Hepatic stellate cell (primary cell): ENCODE measurements around the gene ZNF398.
A peak's percentile ranks its signal among the peaks of the same experiment; 100 is the strongest.

Experiments
- DNase-seq: peaks from one replicate; pipeline ENCODE4 v3.0.0; 2011; ENCODE audit warnings: low spot score

ZNF398 gene

DNA sequence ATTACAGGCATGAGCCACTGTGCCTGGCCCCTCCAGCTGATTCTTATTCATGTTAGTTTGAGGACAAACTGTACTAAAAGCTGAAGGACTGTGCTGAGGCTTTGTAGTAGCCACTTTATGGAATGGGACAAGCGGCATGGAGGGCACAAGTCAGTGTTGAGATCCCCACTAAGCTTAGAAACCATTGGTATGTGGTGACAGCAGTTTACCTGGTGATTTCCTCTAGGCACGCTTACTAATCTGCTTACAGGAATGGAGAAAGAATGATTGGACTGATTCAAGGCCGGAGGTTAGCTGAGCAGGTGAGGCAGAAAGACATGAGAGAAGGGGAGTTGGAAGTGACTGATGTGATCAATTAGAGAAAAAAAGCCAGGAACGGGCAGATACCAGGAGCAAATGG is 3.7 kb downstream of the ZNF398 start:
- no peak for DNase-seq

DNA sequence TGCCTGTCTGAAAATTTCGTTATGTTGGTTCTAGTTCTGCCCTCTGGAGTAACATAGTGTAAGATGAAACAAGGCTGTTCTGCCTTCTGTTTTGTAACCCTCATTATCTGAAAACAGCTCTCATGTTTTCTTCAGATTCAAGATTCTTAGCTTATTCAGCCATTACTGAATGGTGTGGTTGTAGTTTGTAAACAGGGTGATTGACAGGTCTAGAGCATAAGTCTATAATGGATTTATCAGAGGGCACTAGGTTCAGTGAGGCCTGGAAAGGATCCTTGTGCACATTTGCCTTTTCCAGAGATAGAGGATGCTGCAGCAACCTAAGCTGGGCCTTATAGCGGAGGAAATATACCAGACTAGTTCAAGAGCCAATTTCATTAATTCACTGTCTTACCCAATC is 6.1 kb downstream of the ZNF398 start:
- DNase-seq = no peak

DNA sequence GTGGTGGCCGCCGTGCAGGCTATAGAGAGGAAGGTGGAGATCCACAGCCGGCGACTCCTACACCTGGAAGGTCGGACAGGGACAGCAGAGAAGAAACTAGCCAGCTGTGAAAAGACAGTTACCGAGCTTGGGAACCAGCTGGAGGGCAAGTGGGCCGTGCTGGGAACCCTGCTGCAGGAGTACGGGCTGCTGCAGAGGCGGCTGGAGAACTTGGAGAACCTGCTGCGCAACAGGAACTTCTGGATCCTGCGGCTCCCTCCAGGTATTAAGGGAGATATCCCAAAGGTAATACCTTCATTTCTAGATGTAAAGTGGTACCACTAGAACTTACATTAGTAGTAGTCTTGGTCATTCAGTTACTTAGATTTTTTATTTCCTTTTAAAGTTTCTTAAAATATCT is 6.8 kb downstream of the ZNF398 start:
- DNase-seq = no peak

DNA sequence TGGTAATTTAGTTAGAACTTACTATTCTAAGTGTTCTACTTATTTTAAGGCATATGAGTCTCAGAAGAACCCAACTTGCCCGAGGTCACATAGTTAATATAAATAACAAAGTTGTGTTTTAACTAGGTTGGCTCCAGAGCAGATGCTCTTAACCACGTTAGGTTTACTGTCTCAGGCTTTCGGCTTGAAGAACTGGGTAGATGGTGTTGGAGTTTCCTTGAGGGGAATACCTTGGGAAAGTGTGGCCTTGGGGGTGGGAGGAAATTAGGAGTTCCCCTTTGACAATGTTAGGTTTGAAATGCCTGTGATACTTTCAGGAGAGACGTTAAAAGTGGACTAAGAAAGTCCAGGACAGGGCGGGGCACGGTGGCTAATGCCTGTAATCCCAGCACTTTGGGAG is 9.6 kb downstream of the ZNF398 start:
- DNase-seq = no peak

DNA sequence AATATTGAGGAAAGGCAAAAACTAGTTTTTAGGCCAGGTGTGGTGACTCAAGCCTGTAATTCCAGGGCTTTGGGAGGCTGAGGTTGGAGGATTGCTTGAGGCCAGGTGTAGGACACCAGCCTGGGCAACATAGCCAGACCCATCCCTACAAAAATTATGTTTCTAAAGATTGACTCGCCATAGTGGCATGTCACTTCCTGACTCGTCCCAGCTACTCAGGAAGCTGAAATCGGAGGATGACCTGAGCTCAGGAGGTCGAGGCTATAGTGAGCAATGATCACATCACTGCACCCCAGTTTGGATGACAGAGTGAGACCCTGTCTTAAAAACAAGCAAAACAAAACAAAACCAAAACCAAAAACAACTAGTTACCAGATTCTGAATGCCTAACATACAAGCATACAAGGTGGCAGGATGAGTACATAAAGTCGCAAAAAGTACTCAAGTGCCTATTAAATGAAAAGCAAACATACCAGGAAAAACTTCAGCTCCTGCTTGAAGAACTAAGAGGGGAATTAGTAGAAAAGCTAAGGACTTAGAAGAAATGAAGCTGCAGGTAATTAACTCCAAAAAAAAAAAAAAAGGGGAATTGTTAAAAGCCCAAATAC is 14.1 kb downstream of the ZNF398 start:
- DNase-seq = no peak

DNA sequence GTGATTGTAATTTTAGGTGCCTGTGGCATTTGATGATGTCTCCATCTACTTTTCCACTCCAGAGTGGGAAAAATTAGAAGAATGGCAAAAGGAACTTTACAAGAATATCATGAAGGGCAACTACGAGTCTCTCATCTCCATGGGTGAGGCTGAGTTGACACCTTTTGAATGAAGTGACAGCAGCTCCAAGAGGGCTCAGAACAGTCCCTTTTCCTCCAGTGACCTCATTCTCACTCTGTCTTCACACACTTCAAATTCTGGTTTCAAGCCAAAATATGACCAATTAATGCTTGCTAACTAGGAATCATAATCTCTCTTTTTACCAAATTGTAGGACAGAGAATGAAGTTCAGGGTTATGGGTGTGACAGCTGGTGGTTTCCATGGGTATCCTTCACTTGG is 18.9 kb downstream of the ZNF398 start:
- no peak for DNase-seq

DNA sequence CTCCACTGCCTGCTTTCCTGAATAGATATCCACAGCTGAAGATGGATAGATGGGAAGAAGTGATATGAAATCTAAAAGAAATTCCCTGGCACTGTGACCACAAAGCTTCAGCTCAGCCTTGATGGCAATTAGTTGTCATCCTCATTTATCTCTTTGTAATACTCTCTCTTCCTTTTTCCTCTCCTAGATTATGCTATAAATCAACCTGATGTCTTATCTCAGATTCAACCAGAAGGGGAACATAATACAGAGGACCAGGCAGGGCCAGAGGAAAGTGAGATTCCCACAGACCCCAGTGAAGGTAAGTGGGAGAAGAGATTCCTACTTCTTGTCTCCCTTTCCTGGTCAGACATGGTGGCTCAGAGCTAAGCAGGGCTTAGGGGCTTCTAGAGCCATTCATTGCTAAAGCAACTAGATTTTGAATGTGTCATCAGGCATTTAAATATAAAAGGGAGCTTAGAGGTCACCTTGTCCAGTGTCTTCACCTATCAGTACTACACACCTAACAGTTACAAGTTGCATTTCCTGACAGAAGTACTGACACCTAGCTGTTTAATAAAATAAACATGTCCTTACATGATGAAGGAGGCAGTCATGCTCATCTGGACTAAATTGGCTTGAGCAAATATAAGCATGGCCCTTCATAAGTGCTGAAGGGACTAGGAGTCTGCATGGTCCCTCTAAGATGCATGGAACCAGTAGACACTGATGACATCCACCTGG is 19.5 kb downstream of the ZNF398 start:
- no peak for DNase-seq

DNA sequence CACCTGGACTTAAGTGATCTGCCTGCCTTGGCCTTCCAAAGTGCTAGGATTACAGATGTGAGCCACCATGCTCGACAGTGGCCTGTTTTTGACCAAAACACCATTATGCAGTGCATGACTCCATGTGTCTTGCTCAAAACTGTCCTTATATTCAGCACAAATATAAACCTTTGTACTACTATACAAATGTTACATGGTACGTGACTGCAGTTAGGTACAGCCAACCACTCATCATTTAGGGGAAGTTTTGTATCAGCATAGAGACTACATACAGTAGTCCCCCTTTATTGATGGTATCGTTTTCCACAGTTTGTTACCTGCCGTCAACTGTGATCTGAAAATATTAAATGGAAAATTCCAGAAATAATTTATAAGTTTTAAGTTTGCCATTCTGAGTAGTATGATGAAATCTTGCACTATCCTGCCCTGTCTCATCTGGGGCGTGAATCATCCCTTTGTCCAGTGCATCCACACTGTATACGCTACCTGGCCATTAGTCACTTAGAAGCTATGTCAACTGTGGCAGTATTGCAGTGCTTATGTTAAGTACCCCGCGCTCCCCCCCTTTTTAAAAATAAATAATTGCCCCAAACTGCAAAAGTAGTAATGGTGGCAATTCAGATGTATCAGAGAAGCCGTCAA is 24.8 kb downstream of the ZNF398 start:
- no peak for DNase-seq

DNA sequence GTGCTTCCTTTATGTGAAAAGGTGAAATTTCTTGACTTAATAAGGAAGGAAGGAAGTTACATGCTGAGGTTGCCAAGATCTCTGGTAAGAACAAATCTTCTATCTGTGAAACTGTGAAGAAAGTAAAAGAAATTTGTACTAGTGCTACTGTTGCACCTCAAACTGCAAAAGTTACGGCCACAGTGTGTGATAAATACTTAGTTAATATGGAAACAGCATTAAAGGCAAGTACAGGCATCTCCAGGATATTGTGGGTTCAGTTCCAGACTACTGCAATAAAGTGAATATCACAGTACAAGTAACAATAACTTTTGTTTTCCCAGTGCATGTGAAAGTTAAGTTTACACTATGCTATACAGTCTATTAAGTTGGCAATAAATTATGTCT is 25.3 kb downstream of the ZNF398 start:
- DNase-seq = no peak

DNA sequence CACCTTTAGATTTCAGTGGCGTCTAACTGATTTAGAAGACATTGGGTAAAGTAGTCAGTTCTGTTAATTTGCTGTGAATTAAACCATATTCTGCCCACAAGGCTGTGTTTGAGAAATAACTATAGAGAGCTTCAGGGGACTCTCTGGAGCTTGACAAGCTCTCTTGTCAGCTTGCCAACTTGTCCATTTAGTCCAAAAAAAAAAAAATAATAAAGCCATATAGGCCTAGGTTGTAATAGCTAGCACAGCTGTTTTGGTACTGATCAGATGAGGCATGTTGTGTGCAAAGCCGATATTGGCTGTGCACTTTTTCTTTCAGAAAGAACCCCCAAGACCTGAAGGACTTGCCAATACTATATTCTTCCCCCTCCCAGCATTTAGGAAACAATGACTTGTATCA is 27.9 kb downstream of the ZNF398 start:
- no peak for DNase-seq

DNA sequence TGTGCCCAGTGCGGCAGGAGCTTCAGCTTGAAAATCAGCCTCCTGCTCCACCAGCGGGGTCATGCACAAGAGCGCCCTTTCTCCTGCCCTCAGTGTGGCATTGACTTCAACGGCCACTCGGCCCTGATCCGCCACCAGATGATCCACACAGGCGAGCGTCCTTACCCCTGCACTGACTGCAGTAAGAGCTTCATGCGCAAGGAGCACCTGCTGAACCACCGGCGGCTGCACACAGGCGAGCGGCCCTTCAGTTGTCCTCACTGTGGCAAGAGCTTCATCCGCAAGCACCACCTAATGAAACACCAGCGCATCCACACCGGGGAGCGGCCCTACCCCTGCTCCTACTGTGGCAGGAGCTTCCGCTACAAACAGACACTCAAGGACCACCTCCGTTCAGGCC is 32.0 kb downstream of the ZNF398 start:
- DNase-seq = no peak

DNA sequence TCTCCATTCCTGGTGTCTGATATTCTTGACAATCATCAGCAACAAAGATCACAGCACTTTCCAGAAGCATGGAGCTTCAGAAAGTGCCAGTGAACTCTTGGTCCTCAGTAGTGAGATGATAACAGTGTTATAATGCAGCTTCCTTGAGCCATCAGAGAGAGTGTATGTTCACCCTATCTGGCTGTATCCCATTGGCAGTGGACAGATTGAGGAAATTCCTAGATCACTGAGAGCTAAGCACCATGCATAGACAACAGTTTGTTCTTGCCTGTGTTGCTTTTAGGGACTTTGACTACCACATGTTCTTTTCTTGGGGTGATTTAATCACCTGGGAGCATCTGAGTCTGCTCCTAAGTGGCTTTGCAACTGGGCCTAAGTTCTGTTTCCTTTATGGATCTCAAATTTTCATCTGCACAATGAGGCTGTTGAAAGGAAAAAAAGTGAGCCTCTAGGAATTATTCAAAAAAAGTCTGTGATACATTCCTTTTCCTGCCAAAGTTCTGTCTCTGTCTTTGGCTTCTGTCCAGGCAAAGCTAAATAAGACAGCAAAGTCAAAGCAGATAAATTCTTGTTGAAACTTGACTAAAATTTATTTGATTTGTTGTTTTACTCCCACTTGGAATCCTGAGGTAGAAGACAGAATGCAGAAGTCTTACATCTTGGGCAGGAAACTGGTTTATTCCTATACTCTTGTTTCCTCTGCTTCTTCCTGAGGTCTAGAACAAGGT is 33.6 kb downstream of the ZNF398 start:
- no peak for DNase-seq

DNA sequence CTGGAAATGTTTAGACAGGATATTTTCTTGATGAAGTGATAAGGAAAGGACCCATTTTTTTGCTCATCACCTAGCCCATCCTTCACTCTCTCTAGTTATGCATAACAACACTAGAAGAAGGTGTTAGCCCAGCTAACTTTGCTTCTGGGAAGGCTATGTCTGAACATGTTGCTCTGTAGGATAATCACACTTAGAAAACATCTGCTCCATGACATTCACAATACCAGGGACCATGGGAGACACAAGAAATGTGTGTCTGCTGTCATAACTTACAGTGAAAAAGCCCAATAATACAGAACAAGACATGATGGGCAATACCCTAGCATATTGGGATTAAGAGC is 34.2 kb downstream of the ZNF398 start:
- no peak for DNase-seq

DNA sequence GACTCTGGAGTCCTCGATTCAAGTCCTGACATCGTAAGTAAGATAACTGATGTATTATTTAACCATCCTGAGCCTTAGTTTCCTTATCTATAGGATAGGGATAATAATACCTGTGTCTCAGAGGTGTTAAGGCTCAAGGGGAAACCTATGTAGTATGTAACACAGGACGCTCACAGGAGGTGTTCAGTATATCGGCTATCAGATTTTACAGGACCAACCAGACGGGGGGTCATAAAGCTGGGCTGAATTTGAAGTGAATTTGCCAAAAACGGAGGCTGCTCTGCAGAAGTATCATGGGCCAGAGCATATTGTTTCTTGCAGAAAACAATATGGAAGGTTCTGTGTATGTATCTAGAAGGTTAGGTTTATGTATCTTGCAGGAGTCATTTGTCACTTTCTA is 37.0 kb downstream of the ZNF398 start:
- DNase-seq = no peak

DNA sequence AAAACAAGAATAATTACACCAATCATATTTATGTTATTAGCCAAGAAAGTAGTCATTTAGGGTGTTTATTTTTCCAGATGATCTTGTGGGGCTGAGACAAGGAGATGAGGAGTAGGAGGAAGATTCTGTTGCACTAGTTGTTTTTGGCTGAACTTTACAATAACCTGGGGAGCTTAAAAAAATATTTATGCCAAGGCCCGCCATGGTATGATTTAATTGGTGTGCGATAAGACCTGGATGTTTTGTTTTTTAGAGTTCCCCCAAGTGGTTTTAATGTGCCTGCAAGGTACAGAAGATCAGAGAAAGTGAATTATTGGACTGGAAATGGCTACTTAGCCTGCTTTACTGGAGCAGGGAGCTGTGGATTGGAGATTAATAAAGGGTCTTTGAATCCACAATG is 41.0 kb downstream of the ZNF398 start:
- DNase-seq = no peak

DNA sequence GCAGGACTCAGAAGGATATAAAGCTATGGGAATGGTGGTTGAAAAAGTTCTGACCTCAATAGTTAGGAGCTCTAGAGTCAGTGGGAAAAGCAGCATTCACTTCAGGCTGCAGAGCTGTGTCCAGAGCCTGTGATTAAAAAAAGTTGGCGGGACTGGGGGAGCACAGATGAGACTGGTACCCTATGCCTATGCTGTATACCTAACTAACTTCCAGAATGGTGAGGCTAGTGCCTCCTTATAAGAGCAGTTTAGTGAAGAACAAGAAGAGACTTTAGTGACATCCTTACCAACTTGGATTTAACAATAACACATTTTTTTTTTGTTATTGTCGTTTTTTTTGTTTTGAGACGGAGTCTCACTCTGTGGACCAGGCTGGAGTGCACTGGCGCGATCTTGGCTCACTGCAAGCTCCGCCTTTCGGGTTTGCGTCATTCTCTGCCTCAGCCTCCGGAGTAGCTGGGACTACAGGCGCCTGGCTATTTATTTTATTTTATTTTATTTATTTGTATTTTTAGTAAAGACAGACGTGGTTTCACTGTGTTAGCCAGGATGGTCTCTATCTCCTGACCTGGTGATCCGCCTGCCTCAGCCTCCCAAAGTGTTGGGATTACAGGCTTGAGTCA is 41.5 kb downstream of the ZNF398 start:
- DNase-seq = no peak

DNA sequence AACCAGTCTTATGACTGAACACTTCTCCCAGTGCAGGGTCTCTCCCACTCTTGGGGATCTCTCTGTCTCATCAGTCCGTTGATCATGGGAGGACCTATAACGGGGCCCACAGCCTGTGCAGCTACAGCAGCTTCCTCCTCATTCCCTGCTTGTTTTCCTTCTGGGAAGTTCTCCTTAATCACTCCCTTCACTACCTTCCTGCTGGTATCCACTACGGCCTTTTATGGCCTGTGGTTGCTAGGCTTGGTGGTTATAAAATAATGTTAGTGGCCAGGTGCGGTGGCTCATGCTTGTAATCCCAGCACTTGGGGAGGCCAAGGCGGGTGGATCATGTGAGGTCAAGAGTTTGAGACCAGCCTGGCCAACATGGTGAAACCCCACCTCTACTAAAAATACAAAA is 44.6 kb downstream of the ZNF398 start:
- no peak for DNase-seq

DNA sequence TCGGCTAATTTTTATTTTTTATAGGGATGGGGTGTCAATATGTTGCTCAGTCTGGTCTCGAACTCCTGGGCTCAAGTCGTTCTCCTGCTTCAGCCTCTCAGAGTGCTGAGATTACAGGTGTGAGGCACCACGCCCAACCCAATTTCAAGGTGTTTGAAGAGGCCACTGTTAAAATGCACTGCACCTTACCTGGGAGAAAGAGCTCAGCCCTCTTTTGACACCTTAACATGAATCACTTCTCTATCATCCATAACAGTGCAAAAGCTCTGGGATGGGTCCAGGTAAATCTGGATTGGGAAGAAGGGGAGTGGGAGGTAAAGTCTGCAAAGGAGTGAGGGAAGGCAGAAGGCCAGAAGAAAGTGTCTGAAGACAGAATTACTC is 47.5 kb downstream of the ZNF398 start:
- DNase-seq = no peak

DNA sequence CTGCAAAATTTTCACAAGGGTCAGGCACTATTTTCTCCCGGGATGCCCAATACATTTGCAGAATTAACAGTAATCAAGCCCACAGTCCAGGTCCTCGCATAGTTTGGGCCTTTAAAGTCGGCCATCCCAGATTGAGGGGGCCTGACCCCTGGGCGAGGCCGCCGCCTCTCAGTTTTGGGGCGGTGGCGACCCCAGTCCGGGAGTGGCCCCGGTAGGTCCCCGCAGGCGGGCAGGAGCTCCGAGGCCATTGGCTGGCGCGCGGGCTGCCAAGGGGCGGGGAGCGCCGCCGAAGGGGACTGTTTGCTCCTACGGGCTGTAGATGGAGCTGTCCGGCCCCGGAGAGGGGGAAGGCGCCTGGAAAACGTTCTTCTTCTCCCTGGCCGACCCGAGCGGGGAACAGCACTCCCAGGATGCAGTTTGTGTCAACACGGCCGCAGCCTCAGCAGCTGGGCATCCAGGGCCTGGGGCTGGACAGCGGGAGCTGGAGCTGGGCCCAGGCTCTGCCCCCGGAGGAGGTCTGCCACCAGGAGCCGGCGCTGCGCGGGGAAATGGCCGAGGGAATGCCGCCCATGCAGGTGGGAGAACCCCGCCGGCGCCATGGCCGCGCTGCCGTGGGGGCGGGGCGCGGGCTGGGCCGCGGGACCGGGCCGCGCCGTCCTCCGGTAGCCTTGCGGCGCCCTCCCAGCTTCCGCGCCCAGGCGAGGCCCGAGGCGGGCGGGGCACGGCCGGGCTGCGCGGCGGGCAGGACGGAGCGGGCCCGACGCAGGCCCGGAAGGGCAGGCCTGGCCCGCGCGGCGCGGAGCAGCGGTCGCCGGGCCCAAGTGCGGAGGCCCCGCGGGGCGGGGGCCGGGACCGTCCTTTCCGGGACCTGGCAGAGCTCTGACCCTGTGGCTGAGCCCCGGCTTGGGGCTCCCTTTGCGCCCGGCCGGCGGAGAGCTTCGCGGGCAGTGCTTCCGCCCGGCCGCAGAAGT is 48.2 kb downstream of the ZNF398 start, which contains the start of gene ZNF282:
TSS of gene ZNF282 (plus strand) at position 367 of the 971 bp plus-strand sequence. CDS start at position 411, 44 bp downstream.
- peak; percentile 97 for DNase-seq

DNA sequence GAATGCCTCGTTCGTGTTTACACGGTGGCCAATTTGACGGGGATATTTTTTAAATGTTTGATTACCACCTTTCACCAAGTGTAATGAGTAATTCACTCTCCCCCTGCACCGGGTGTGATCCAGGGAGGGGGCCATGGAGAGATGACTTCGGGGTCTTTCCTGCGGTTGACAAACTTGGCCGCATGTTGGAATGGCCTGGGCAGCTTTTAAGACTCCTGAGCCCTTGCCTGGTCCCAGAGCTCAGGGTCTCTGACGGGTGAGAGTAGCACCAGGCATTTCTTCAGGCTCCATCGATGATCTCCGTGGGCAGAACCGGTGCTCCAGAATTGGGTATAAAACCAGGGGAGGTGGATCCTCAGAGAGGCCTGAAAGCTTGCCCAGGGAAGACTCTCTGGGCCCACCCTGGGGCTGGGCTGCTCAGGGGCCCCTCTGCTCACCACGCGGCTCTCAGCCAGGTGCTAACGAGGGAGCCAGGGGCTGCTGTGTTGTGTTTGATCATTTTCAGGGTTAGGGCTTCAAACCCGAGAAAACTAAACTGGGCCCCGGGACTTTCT is 49.0 kb downstream of the ZNF398 start:
- DNase-seq = peak; percentile 33

DNA sequence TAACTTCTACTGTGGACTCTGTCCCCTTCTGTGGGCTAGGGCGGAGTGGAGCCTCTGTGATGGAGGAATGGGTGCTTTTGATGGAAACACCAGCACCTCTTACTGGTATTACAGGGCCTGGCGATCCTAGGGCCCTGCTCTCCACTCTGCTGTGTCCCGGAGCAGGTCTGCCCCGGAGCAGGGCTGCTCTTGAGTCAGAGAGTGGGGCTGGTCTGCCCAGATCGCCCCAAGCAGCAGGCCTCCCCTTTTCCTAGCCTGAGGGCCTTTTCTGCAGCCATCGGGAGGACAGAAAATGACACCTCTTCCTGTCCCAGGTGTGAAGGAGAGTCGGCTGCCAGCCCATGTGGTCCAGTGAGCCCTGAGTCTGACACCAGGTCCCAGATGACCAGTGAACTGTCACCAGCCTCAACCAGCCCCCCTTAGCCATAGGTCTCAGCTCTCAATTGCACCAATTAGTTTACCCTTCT is 49.5 kb downstream of the ZNF398 start:
- DNase-seq = peak; percentile 62
